ENCODE results near the gene OXER1. TPM values are rescaled to one million over a fixed set of nuclear protein-coding genes. Genes with fewer than 3 reads are reported as not detected.

The OXER1 gene
- total and polyA plus RNA-seq, 9 donors, result 0.37 to 7.8 (median 5.8) TPM

- no peak for TF ChIP-seq POLR2A (IDR thresholded peaks at IDR 0.05)
- no peak for TF ChIP-seq EP300 (IDR thresholded peaks at IDR 0.05)
- no peak for TF ChIP-seq CTCF (IDR thresholded peaks at IDR 0.05)
Measured at GRCh38 chr2:42765686-42766085, 1.8 kb upstream of the OXER1 start.

DNA sequence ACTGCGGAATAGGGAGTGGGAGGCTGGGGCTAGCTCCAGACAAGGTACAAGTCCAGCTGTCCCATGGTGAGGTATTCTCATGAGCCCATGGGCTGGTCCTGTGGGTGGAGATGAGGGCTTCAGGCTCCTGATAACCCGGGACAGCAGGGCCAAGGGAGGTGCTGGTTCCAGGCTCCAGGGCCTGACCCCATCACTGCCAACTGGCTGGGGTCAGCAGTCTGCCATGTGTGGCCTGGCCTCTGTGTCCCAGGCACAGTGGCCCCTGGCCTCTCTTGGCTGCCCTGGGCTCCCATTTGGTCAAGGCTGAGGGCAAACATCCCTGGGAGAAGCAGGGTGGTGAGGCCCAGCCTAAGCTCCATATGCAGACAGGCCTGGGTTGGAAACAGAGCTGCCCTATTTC is 966 bp upstream of the OXER1 start:
- intact Hi-C loops (cut with DNase I), result no loop called here
- H3K27me3 ChIP-seq, result no peaks in the 10 kb centered on the region
- H3K9me3 ChIP-seq, result no peaks in the 10 kb centered on the region
- 79 to 85% (median 83%) methylated on average over 2 of the region's 2 CpGs for WGBS, 3 donors
- TF ChIP-seq POLR2A (IDR thresholded peaks at IDR 0.05) (no peak), CTCF (IDR thresholded peaks at IDR 0.05) (no peak), EP300 (IDR thresholded peaks at IDR 0.05) (no peak)
- H3K4me3 ChIP-seq, result no peak overlapping the region
- no peak overlapping the region for H3K27ac ChIP-seq
- DNase-seq, result no peak
- H3K36me3 ChIP-seq, result no peaks in the 10 kb centered on the region
- no peaks in the 10 kb centered on the region for H3K4me1 ChIP-seq (ENCODE audit: insufficient read depth)

More at GRCh38 chr2:42765686-42766085, 1.8 kb upstream of the OXER1 start:
- 93 to 95% (median 94%) methylated on average over 9 of the region's 9 CpGs for WGBS, 3 donors
- H3K4me3 ChIP-seq, result no peak overlapping the region
- no peaks in the 10 kb centered on the region for H3K27me3 ChIP-seq
- DNase-seq, result no peak
- intact Hi-C loops (cut with DNase I), result no loop called here
- H3K9me3 ChIP-seq, result no peaks in the 10 kb centered on the region
- no peaks in the 10 kb centered on the region for H3K4me1 ChIP-seq (ENCODE audit: insufficient read depth)
- no peaks in the 10 kb centered on the region for H3K36me3 ChIP-seq
- H3K27ac ChIP-seq, result no peak overlapping the region

- 94 to 97% (median 94%) methylated on average over 45 of the region's 45 CpGs for WGBS, 3 donors
- intact Hi-C loops (cut with DNase I), result no loop called here
Measured at GRCh38 chr2:42762823-42763804, 821 bp downstream of the OXER1 start.

DNA sequence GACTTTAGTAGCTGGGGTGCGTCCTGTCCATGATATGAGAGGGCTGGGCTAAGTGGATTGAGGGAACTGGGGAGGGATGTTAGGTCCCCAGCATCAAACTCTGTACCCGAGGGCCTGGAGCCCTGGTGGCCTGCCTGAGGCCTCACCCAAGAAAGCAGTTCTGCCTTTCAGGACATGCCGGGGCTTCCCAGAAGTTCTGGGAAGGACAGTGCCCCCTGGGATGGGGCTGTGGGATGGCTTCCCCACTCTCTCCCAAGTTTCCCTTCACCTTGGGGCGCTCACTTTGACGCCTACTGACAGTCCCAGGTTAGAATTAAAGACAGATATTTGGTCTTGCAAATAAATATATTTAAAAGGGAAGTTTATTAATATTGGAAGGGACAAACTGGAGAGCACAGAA is 1.8 kb downstream of the OXER1 start:
- Histone ChIP-seq H3K36me3 (no peaks in the 10 kb centered on the region), H3K4me3 (no peak overlapping the region), H3K4me1 (ENCODE audit: insufficient read depth) (no peaks in the 10 kb centered on the region), H3K27ac (no peak overlapping the region), H3K27me3 (no peaks in the 10 kb centered on the region), H3K9me3 (no peaks in the 10 kb centered on the region)
- intact Hi-C loops (cut with DNase I), result no loop called here
- WGBS, 3 donors, result 93 to 97% (median 95%) methylated on average over 5 of the region's 5 CpGs
- DNase-seq, result no peak
- TF ChIP-seq POLR2A (IDR thresholded peaks at IDR 0.05) (no peak), CTCF (IDR thresholded peaks at IDR 0.05) (no peak), EP300 (IDR thresholded peaks at IDR 0.05) (no peak)

More at GRCh38 chr2:42762823-42763804, 821 bp downstream of the OXER1 start:
- DNase-seq, result no peak
- Histone ChIP-seq H3K27me3 (no peaks in the 10 kb centered on the region), H3K4me1 (ENCODE audit: insufficient read depth) (no peaks in the 10 kb centered on the region), H3K27ac (no peak overlapping the region), H3K36me3 (no peaks in the 10 kb centered on the region), H3K9me3 (no peaks in the 10 kb centered on the region), H3K4me3 (no peak overlapping the region)
- TF ChIP-seq CTCF (IDR thresholded peaks at IDR 0.05) (no peak), EP300 (IDR thresholded peaks at IDR 0.05) (no peak), POLR2A (IDR thresholded peaks at IDR 0.05) (no peak)
